ENCODE data around the gene ROCK2.

DNA sequence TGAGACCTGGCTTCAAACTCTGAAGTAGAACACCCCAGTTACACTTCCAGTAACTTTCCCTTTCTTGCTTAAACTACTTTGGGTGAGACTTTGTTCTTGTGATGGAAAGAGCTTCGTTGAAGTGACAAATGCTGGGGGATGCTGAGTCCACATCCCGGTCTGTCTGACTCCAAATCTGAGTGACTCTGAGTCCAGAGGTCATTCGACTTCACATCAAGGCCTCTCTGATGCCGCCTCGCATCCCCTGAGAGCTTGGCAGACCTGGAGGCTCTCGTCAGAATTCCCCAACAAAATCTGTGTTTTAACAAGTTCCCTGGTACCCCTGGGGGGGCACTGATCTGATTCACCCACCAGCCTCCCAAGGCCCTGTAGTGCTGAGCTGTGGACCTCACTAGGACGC lies 31.6 kb upstream of the ROCK2 start:
- no peak for TF ChIP-seq GATA2 (IDR thresholded peaks at IDR 0.05; ENCODE audit: low read depth, low read length)
- TF ChIP-seq GATA3 (IDR thresholded peaks at IDR 0.05; ENCODE audit: low read depth, low read length), result no peak
